NCI-H146 treated with DMSO at 0.1 percent for 48 hours (cell line): Measurements from ENCODE around the gene ZNF236.

Source experiments
- DNase-seq: peaks from one replicate; lab custom pipeline; 2025; ENCODE audit not compliant: unreplicated experiment; lab: John Stamatoyannopoulos, UW

ZNF236 gene

DNA sequence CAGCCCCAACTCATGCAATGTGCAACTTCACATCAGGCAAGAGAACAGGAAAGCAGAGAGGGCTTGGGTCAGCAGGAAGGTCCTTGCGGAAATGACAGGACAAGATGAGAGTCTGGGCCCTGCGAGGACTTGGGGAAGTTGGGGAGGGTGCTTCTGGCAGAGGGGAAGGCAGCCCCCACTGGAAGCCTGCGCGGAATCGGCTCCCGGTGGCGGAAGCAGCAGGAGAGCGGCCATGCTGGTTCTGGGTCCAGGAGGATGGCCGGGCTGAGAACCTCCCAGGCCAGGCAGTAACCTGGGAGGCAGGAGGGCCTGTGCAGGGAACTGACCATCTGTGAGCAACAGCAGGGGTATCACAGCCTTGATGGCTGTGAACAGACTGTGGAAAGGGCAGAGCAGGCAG is 197.3 kb downstream of the ZNF236 start:
- DNase-seq = no peak
